ENCODE measurements around the gene ZNF229. TPM values are rescaled to one million over a fixed set of nuclear protein-coding genes. Genes with fewer than 3 reads are reported as not detected.
"Not testable (repeated sequence)": the region's sequence is repeated elsewhere in the genome, so short reads cannot be mapped to it uniquely, and the experiment has no call there.

Gene ZNF229
- total RNA-seq, 1 donor from 2014 or later, result 0.08 TPM

GRCh38 chr19:44401139-44402115 lies 46.8 kb downstream of the ZNF229 start, which contains the start of gene ZNF285:
Gene ZNF285, minus strand, starts transcription at chr19:44401608. Its CDS starts 4,395 bp downstream, at chr19:44397213.
- DNase-seq (ENCODE audit: low spot score), result peak; percentile 25
- H3K36me3 Mint-ChIP-seq (ENCODE audit: low read depth), result peaks cover 3% of the 10 kb centered on the region
- peaks cover 5% of the 10 kb centered on the region for H3K4me1 Mint-ChIP-seq (ENCODE audit: low read depth)
- peak within 1 kb of the TSS; percentile 31 for H3K27ac Mint-ChIP-seq
- H3K9me3 Mint-ChIP-seq, result peaks cover 44% of the 10 kb centered on the region
- H3K27me3 Mint-ChIP-seq (ENCODE audit: insufficient read depth), result peaks cover 2% of the 10 kb centered on the region
- intact Hi-C loops (cut with micrococcal nuclease), result loop anchor here (1.0 kb wide), 1 partner anchor 99 kb away; the partner anchor contains the start of gene ZNF180
- peak within 1 kb of the TSS; percentile 77 for H3K4me3 Mint-ChIP-seq

- H3K4me3 Mint-ChIP-seq; DNase-seq (ENCODE audit: low spot score); H3K36me3 Mint-ChIP-seq (ENCODE audit: low read depth); intact Hi-C loops (cut with micrococcal nuclease); H3K27ac Mint-ChIP-seq; H3K4me1 Mint-ChIP-seq (ENCODE audit: low read depth); H3K27me3 Mint-ChIP-seq (ENCODE audit: insufficient read depth): not testable (repeated sequence)
- H3K9me3 Mint-ChIP-seq, result peaks cover 66% of the 10 kb centered on the region
Observed at GRCh38 chr19:44389268-44389667, 59.0 kb downstream of the ZNF229 start.

Other genes with a start within 250 kb of the ZNF229 start
- 21.7 and 22.6 TPM in 2 replicates for gene ZNF227, start 235.9 kb downstream of the ZNF229 start, total RNA-seq
- gene ZNF233, start 188.6 kb downstream of the ZNF229 start, total RNA-seq, result 0.26 TPM in 1 of 2 replicates, not detected in the other
- 3.8 and 4.7 TPM in 2 replicates for gene ZNF235, start 143.4 kb downstream of the ZNF229 start, total RNA-seq
- not detected in 2 replicates for gene ZNF112, start 91.8 kb downstream of the ZNF229 start, total RNA-seq
- gene ZNF285, start 46.9 kb downstream of the ZNF229 start, total RNA-seq, result 0.07 TPM in 1 of 2 replicates, not detected in the other
- gene ZNF180, start 52.0 kb upstream of the ZNF229 start, total RNA-seq, result 8.8 and 10.1 TPM in 2 replicates
- not detected in 2 replicates for gene CEACAM20, start 81.2 kb upstream of the ZNF229 start, total RNA-seq
- not detected in 2 replicates for gene IGSF23, start 165.1 kb upstream of the ZNF229 start, total RNA-seq
- 19.3 and 20.6 TPM in 2 replicates for gene PVR, start 195.4 kb upstream of the ZNF229 start, total RNA-seq
- 1.1 and 1.3 TPM in 2 replicates for gene CEACAM19, start 223.0 kb upstream of the ZNF229 start, total RNA-seq

Measured in activated T-helper 1 cell treated with anti-CD3 and anti-CD28 coated beads, Interleukin-12 subunit alpha, Interleukin-12 subunit beta, Interleukin-2, Interleukin-4 antibody, amounts not matched to agents 30 ng/mL and 10 ng/mL and 1 ng/mL, durations not matched to agents 14 hours and 24 hours and 36 hours (primary cell).